Mesodermal cell (in vitro differentiated cells): ENCODE results near the gene LCMT2. TPM values are rescaled to one million over a fixed set of nuclear protein-coding genes. Genes with fewer than 3 reads are reported as not detected.

Source experiments
- H3K27ac ChIP-seq: 2 replicates; pipeline ENCODE4 v1.7.0; 2013; ENCODE audit warnings: mild to moderate bottlenecking, low read depth, low read length, moderate library complexity; ENCODE audit not compliant: severe bottlenecking
- H3K36me3 ChIP-seq: 2 replicates; pipeline ENCODE4 v1.7.1; 2013; ENCODE audit warnings: mild to moderate bottlenecking, low read length, moderate library complexity; ENCODE audit not compliant: control insufficient read depth, insufficient read depth
- H3K4me1 ChIP-seq: one replicate; pipeline ENCODE4 v1.7.1; 2013; ENCODE audit warnings: mild to moderate bottlenecking, low read length; ENCODE audit not compliant: insufficient read depth, control insufficient read depth, poor library complexity, severe bottlenecking
- H3K4me3 ChIP-seq: 2 replicates; pipeline ENCODE4 v1.7.0; 2013; ENCODE audit warnings: low read length, control low read depth, mild to moderate bottlenecking; ENCODE audit not compliant: insufficient read depth, poor library complexity, severe bottlenecking; ENCODE audit errors: extremely low read depth
- H3K9me3 ChIP-seq: 2 replicates; pipeline ENCODE4 v1.7.1; 2013; ENCODE audit warnings: mild to moderate bottlenecking, low read length, moderate library complexity; ENCODE audit not compliant: control insufficient read depth
- WGBS, 2 experiments: methylation state at CpG; one replicate each; pipeline ENCODE4 v1.1.5; 2013; ENCODE audit warnings: missing lambda C conversion rate in 2 of 2; ENCODE audit not compliant: insufficient coverage in 2 of 2; 5-methylcytosine and 5-hydroxymethylcytosine counted together
- polyA plus RNA-seq, 2 experiments: library from polyadenylated mRNA; stranded (reverse); fragments of 50-300 nt; gene quantifications; one replicate each; pipeline ENCODE4 v1.2.3, GENCODE V29; 2013

LCMT2 gene
- polyA plus RNA-seq (2013, experiment 1 of 2) = 4.9 TPM
- 3.8 TPM for polyA plus RNA-seq (2013, experiment 2 of 2)

GRCh38 chr15:43329960-43330779 lies at the start of gene LCMT2:
TSS of gene LCMT2 (minus strand) at chr15:43330573. CDS start at chr15:43330489, 84 bp downstream.
- WGBS, 2 experiments = 0 to 1% methylated on average over 63 to 78 of the region's 86 CpGs
- Histone ChIP-seq H3K9me3 (no peaks in the 10 kb centered on the region), H3K4me1 (no peaks in the 10 kb centered on the region), H3K4me3 (peak within 1 kb of the TSS; percentile 71), H3K36me3 (peaks cover 16% of the 10 kb centered on the region), H3K27ac (peak within 1 kb of the TSS; percentile 95)

DNA sequence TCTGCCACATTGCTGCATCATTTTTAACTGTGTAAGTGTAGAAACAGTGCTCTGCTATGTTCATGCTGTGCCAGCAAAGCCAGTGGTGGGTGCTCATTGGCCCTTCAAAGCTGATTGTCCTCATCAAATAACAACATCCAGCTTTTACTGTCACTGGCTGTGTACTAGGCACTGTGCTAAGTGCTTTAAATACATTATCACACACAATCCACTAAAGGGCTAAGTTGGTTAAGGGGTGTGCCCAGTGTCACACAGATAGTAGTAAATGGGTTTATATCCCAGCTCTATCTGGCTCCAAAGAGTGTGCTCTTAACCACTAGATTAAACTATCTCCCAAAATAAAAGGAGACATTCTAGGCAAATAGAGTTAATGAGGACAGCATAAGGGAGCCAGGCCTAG lies 48.2 kb upstream of the LCMT2 start:
- Histone ChIP-seq H3K9me3 (no peaks in the 10 kb centered on the region), H3K4me3 (no peak overlapping the region), H3K27ac (no peak overlapping the region), H3K4me1 (no peaks in the 10 kb centered on the region), H3K36me3 (peaks cover 57% of the 10 kb centered on the region)

- no peaks in the 10 kb centered on the region for H3K9me3 ChIP-seq
- no peaks in the 10 kb centered on the region for H3K4me1 ChIP-seq
- H3K27ac ChIP-seq = no peak overlapping the region
- H3K4me3 ChIP-seq = no peak overlapping the region
- H3K36me3 ChIP-seq = peaks cover 36% of the 10 kb centered on the region
- 75 to 80% methylated on average over 10 to 11 of the region's 13 CpGs for WGBS, 2 experiments
These were observed 45.8 kb upstream of the LCMT2 start for GRCh38 chr15:43376017-43376705.

DNA sequence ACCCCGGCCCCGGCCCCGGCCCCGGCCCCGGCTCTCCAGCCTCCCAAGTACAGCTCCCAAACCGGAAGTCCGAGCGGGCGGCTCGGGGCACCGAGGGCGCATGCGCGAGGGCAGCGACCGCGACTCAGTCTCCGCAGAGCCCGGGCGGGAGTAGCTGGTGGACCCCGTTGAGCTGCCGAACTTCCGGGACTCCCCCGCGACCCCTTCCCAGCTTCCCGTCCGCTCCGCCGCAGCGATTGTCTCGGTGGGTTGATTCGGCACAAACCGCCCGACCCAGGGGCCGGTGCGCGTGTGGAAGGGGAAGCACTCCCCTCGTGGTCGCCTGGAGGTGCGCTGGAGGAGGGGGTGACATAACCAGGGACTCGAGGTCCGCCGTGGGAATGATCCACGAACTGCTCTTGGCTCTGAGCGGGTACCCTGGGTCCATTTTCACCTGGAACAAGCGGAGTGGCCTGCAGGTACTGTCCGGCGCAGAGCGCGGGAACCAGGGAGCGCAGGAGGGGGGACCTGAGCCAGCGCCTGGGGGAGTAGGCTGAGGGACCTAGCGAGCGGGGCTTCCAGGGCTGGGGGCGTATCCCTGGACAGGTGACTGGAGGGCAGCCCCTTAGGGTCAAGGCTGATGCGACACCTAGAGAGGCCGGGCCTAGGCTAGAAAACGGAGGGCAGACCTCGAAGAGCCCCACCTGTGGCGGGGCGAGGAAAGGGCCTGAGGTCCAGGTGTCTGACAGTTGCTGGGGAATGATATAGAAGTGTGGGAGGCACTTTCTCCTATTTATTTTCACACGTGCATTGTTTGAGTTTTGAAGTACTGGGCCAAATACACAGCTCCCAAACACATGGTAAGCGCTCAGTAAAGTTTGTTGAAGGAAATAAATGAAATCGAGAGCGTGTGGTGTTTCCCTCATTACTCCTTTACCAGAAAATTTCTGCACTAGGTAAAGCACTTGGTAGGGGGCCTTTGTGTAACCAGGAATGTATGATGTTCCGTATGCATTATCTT lies 40.9 kb upstream of the LCMT2 start, which contains the start of the genes TUBGCP4 and ZSCAN29:
Gene TUBGCP4 (plus strand): TSS at position 127 of the 1,000 bp plus-strand sequence. CDS start 254 bp downstream, at position 381.
Gene ZSCAN29 (minus strand): TSS at position 69 of the 1,000 bp plus-strand sequence. CDS start 1,130 bp downstream, outside the sequence.
- Histone ChIP-seq H3K9me3 (no peaks in the 10 kb centered on the region), H3K4me1 (peaks cover 8% of the 10 kb centered on the region), H3K27ac (peak within 1 kb of the TSS; percentile 48), H3K4me3 (peak within 1 kb of the TSS; percentile 83), H3K36me3 (peaks cover 36% of the 10 kb centered on the region)
- WGBS, 2 experiments = 0 to 1% methylated on average over 47 to 58 of the region's 66 CpGs

GRCh38 chr15:43370310-43370974 lies 40.1 kb upstream of the LCMT2 start:
- peak overlapping the region; percentile 24 for H3K27ac ChIP-seq
- peaks cover 41% of the 10 kb centered on the region for H3K36me3 ChIP-seq
- peak overlapping the region; percentile 83 for H3K4me3 ChIP-seq
- WGBS, 2 experiments = 0% methylated on average over 33 to 39 of the region's 45 CpGs
- H3K9me3 ChIP-seq = no peaks in the 10 kb centered on the region
- H3K4me1 ChIP-seq = peaks cover 8% of the 10 kb centered on the region

DNA sequence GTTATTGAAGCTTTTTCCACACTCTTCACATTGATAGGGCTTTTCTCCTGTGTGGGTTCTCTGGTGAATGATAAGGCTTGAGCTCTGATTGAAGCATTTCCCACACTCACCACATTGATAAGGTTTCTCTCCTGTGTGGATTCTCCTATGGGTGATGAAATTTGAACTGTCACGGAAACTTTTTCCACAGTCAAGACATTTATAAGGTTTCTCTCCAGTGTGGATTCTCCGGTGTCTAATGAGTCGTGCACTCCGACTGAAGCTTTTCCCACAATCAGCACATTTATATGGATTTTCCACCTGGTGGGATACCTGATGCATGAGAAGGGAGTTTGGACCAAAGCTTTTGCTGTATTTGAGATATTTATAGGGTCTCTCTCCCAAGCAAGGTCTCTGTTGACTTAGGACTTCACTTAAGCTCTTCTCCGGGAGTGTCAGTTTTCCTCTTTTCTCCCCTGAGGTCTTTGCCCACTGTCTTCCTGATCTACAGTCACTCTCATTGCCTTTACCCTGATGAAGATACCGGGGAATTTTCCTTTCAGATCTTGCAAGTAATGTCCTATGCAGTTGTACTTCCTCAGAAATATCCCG lies 31.0 kb upstream of the LCMT2 start:
- H3K4me3 ChIP-seq = no peak overlapping the region
- H3K27ac ChIP-seq = no peak overlapping the region
- no peaks in the 10 kb centered on the region for H3K4me1 ChIP-seq
- H3K9me3 ChIP-seq = peaks cover 31% of the 10 kb centered on the region
- peaks cover 87% of the 10 kb centered on the region for H3K36me3 ChIP-seq
- WGBS, 2 experiments = 87 to 88% methylated on average over 3 to 4 of the region's 7 CpGs

DNA sequence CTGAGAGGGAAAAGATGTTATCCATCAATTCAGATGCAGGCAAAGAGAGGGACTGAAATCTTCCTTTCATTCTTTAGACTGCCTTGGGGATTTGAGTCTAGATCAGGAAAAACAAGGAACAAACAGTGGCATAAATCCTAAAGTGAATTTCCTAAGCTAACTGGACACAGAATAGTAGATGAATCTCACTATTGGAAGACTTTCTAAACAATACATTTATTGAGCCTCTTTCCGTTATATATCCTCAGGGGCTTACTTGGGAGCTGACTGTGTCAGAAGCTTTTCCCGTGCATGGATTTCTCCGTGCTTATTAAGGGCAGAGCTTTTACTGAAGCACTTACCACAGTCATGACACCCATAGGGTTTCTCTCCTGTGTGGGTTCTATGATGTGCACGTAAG lies 30.4 kb upstream of the LCMT2 start:
- Histone ChIP-seq H3K27ac (no peak overlapping the region), H3K9me3 (peaks cover 31% of the 10 kb centered on the region), H3K4me3 (no peak overlapping the region), H3K4me1 (no peaks in the 10 kb centered on the region), H3K36me3 (peaks cover 81% of the 10 kb centered on the region)
- 100% methylated on average over 3 to 4 of the region's 4 CpGs for WGBS, 2 experiments

DNA sequence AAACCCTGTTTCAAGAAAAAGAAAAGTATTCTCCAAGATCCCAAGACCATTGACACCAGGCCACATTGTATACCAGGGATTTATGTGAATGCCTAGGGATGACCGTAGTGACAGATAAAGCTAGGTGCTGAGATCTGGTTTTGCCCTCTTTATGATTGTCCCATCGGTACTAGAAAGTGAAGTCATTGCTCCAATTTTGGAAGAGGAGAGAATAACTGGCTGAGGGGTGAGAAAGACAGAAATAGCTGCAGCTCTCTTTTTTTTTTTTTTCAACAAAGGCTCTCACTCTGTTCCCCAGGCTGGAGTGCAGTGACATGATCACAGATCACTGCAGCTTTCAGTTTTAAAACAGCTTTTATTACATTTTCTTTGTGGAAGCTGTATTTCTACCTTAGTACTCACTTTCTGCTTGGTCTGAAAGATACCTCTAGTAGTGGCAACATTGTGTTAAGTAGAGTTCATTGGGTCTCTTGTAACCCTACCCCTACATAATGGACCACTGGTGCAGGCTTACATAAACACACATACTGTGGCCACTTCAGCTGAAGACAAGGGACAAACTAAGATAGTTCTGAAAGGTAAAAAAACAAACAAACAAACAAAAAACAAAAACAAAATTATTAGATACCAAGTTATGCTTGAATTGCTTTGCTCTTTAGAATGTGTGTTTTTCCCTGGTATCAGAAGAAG lies 22.5 kb upstream of the LCMT2 start:
- H3K36me3 ChIP-seq = peaks cover 24% of the 10 kb centered on the region
- no peaks in the 10 kb centered on the region for H3K9me3 ChIP-seq
- H3K4me1 ChIP-seq = no peaks in the 10 kb centered on the region
- no peak overlapping the region for H3K27ac ChIP-seq
- H3K4me3 ChIP-seq = no peak overlapping the region
- WGBS, 2 experiments = 83 to 100% methylated on average over 2 of the region's 2 CpGs

DNA sequence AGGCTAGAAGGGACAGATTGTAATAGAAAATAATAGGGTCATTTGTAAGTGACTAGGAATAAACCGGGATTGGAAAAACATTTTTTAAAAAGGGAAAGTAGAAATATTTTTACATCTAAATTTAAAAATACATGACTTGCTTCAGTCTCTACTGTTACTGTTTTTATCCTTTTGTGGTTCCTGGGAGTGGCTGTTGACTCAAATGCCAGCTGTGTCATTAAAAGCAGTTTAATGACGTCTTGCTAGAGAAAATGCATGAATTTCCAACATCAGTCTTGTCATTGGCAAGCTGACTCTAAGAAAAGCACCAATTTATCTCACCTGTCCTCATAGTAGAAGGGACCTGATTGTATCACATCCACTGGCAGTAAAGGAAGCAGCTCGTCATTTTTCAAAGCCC lies 16.7 kb upstream of the LCMT2 start:
- no peaks in the 10 kb centered on the region for H3K4me1 ChIP-seq
- WGBS, 2 experiments = 92 to 95% methylated on average over 2 of the region's 3 CpGs
- no peak overlapping the region for H3K4me3 ChIP-seq
- H3K9me3 ChIP-seq = no peaks in the 10 kb centered on the region
- H3K27ac ChIP-seq = no peak overlapping the region
- H3K36me3 ChIP-seq = peaks cover 33% of the 10 kb centered on the region
